K562 (cell line): ENCODE measurements around the gene BAG1. TPM values are rescaled to one million over a fixed set of nuclear protein-coding genes. Genes with fewer than 3 reads are reported as not detected.

Experiments
- ATAC-seq: fragments of 200-7000 bp; cut with Tn5 transposase; 3 replicates; pipeline ENCODE4 v1.9.1; 2020; ENCODE audit warnings: moderate library complexity
- BruUV-seq: library from RNA; stranded (reverse); fragments of 400-500 nt; replicated peaks from 2 replicates; lab custom pipeline; 2021; lab: Mats Ljungman, UMichigan
- CTCF ChIA-PET: fragments of 300-600 bp; formaldehyde crosslinking; extraction: SDS; loops from one replicate; lab custom pipeline; 2021; ENCODE audit warnings: low intra/inter-chr PET ratio; lab: Yijun Ruan, JAX
- POLR2A ChIA-PET: fragments of 300-600, 350-650 bp; sonication (Branson Sonifier 250); formaldehyde crosslinking; extraction: SDS; loops from one replicate; lab custom pipeline; 2021; ENCODE audit warnings: antibody characterized with exemption, inconsistent platforms; lab: Yijun Ruan, JAX
- DNase-seq, 4 experiments: peaks; one replicate each; pipeline versions ENCODE4 v3.0.0 to v3.0.0-alpha.2; 2011 to 2018; ENCODE audit warnings: low spot score in 3 of 4, mixed read lengths in 3 of 4; ENCODE audit errors: extremely low read depth in 1 of 4
- FAIRE-seq: peaks from 2 replicates; lab custom pipeline; 2011; peaks lifted over from hg19 to GRCh38; lab: Jason Lieb, UNC
- H2AFZ ChIP-seq: 2 replicates; pipeline ENCODE4 v1.6.0; 2011; ENCODE audit warnings: low read depth, low read length, control low read depth, inconsistent platforms
- H3K27ac ChIP-seq: fragments of 200-600 bp; 3 replicates; pipeline ENCODE4 v1.8.0; 2011; ENCODE audit warnings: low read depth, mild to moderate bottlenecking, control low read depth, inconsistent platforms, low read length, moderate library complexity, mixed read lengths; ENCODE audit errors: extremely low read depth
- H3K27me3 ChIP-seq, 2 experiments: fragments of 300-600 bp in 1 of 2; 2 replicates in 1 of 2; 3 replicates in 1 of 2; pipeline versions ENCODE4 v1.6.0 to v1.8.0; 2011; ENCODE audit warnings: inconsistent platforms in 2 of 2, low read length in 2 of 2, mild to moderate bottlenecking in 1 of 2, mixed read lengths in 1 of 2, moderate library complexity in 1 of 2; ENCODE audit not compliant: control insufficient read depth in 2 of 2, insufficient read depth in 2 of 2
- H3K36me3 ChIP-seq: fragments of 300-600 bp; 3 replicates; pipeline ENCODE4 v1.8.0; 2011; ENCODE audit warnings: mild to moderate bottlenecking, low read length, inconsistent platforms; ENCODE audit not compliant: control insufficient read depth, insufficient read depth
- H3K4me1 ChIP-seq, 2 experiments: fragments of 200-600 bp in 1 of 2; replicated peaks in 1 of 2; 2 replicates in 1 of 2; 3 replicates in 1 of 2; pipeline versions ENCODE4 v1.5.1 to v1.8.0; 2011; ENCODE audit warnings: inconsistent platforms in 2 of 2, low read length in 2 of 2, mild to moderate bottlenecking in 1 of 2, mixed read lengths in 1 of 2, moderate library complexity in 1 of 2; ENCODE audit not compliant: control insufficient read depth in 2 of 2, insufficient read depth in 2 of 2
- H3K4me2 ChIP-seq: 2 replicates; pipeline ENCODE4 v1.6.1; 2011; ENCODE audit warnings: low read length, control low read depth, inconsistent platforms, mixed read lengths; ENCODE audit not compliant: insufficient read depth
- H3K4me3 ChIP-seq: fragments of 200-600 bp; sonication (generic), shearing (Covaris generic); 2 replicates; pipeline ENCODE4 v1.5.1; 2016; ENCODE audit warnings: control low read depth, inconsistent platforms
- H3K79me2 ChIP-seq: fragments of 200-600 bp; 3 replicates; pipeline ENCODE4 v1.8.0; 2011; ENCODE audit warnings: low read length, inconsistent platforms; ENCODE audit not compliant: control insufficient read depth, insufficient read depth
- H3K9ac ChIP-seq, 2 experiments: 2 replicates each; pipeline versions ENCODE4 v1.6.0 to v1.6.1; 2011; ENCODE audit warnings: low read depth in 2 of 2, low read length in 2 of 2, control low read depth in 1 of 2, inconsistent platforms in 1 of 2, mild to moderate bottlenecking in 1 of 2, mixed read lengths in 1 of 2; ENCODE audit not compliant: insufficient read depth in 1 of 2
- H3K9me1 ChIP-seq: one replicate; pipeline ENCODE4 v1.6.0; 2011; ENCODE audit warnings: inconsistent platforms, mild to moderate bottlenecking, low read length, moderate library complexity; ENCODE audit not compliant: control insufficient read depth, insufficient read depth
- H3K9me3 ChIP-seq: replicated peaks from 2 replicates; pipeline ENCODE4 v1.5.1; 2011; ENCODE audit warnings: low read depth, low read length, inconsistent platforms; ENCODE audit not compliant: control insufficient read depth, insufficient read depth
- H4K20me1 ChIP-seq: replicated peaks from 2 replicates; pipeline ENCODE4 v1.6.1; 2011; ENCODE audit warnings: low read length, inconsistent platforms, mixed read lengths; ENCODE audit not compliant: control insufficient read depth, insufficient read depth
- ARNT ChIP-seq, 2 experiments: fragments of 450-650 bp; IDR thresholded peaks; 2 replicates each; pipeline ENCODE4 v1.6.1; 2016; ENCODE audit warnings: mild to moderate bottlenecking in 1 of 2
- CHAMP1 ChIP-seq: fragments of 450-650 bp; IDR thresholded peaks from 2 replicates; pipeline ENCODE4 v1.6.1; 2016; ENCODE audit warnings: mild to moderate bottlenecking
- CXXC5 ChIP-seq: fragments of 250-450 bp; sonication (Bioruptor Pico); IDR thresholded peaks from 2 replicates; pipeline ENCODE4 v1.8.0; 2022; ENCODE audit warnings: inconsistent platforms, mild to moderate bottlenecking, moderate library complexity
- FUS ChIP-seq: fragments of 200-400 bp; formaldehyde crosslinking; optimal IDR thresholded peaks from 2 replicates; pipeline ENCODE3; 2017; ENCODE audit warnings: low read depth, low read length
- HLTF ChIP-seq: fragments of 450-650 bp; IDR thresholded peaks from 2 replicates; pipeline ENCODE4 v1.6.1; 2016
- HNRNPLL ChIP-seq: fragments of 200-400 bp; formaldehyde crosslinking; IDR thresholded peaks from 2 replicates; pipeline ENCODE4 v1.6.1; 2017; ENCODE audit warnings: low read length, low read depth, mild to moderate bottlenecking; ENCODE audit not compliant: poor library complexity, severe bottlenecking
- MED1 ChIP-seq: sonication (generic); formaldehyde crosslinking; IDR thresholded peaks from 2 replicates; pipeline ENCODE4 v1.8.1; 2023; ENCODE audit warnings: missing genetic modification reagents, borderline replicate concordance
- MXI1 ChIP-seq: IDR thresholded peaks from 2 replicates; pipeline ENCODE4 v1.6.1; 2011; ENCODE audit warnings: low read depth, mild to moderate bottlenecking, improper control_type of control experiment, low read length
- NCOR1 ChIP-seq: fragments of 450-650 bp; IDR thresholded peaks from 2 replicates; pipeline ENCODE4 v1.6.1; 2016; ENCODE audit warnings: mild to moderate bottlenecking, moderate library complexity
- NONO ChIP-seq, 2 experiments: fragments of 200-400 bp in 1 of 2; fragments of 450-650 bp in 1 of 2; formaldehyde crosslinking in 1 of 2; IDR thresholded peaks; 2 replicates each; pipeline ENCODE4 v1.6.1; 2017; ENCODE audit warnings: low read depth in 2 of 2, mild to moderate bottlenecking in 2 of 2, moderate library complexity in 2 of 2, low read length in 1 of 2
- PHF20 ChIP-seq: fragments of 450-650 bp; IDR thresholded peaks from 2 replicates; pipeline ENCODE4 v1.6.1; 2018; ENCODE audit not compliant: partially characterized antibody
- RFX1 ChIP-seq: fragments of 450-650 bp; IDR thresholded peaks from 2 replicates; pipeline ENCODE4 v1.6.1; 2016; ENCODE audit warnings: mild to moderate bottlenecking, moderate library complexity
- ZNF274 ChIP-seq: IDR thresholded peaks from 2 replicates; pipeline ENCODE4 v1.6.1; 2011; ENCODE audit warnings: low read depth, mild to moderate bottlenecking, low read length, moderate library complexity, borderline replicate concordance
- WGBS: fragments of 100-300 bp; shearing (Covaris generic); methylation state at CpG from one replicate; pipeline ENCODE4 v1.1.6; 2016; ENCODE audit warnings: low coverage, mixed read lengths; ENCODE audit not compliant: insufficient coverage; ENCODE audit errors: missing lambda C conversion rate; 5-methylcytosine and 5-hydroxymethylcytosine counted together
- in situ Hi-C: fragments of 300-500 bp; cut with MboI; formaldehyde crosslinking; loops from 4 replicates; pipeline ENCODE4 v1.15.0; 2018; ENCODE audit warnings: inconsistent platforms, mixed read lengths
- intact Hi-C: fragments of 100-400 bp; cut with micrococcal nuclease; formaldehyde crosslinking; loops from 2 replicates; pipeline ENCODE4 v1.14.2; 2022
- polyA plus RNA-seq, 8 experiments: library from polyadenylated mRNA; depleted of rRNA in 4 of 8; stranded (reverse) in 5 of 8; unstranded in 3 of 8; fragments of >200 nt; fragmentation: Nextera tagmentation in 2 of 8; fragmentation: Illumina TruSeq in 1 of 8; extraction: Ambion mirVana in 2 of 8; extraction: Trizol in 1 of 8; gene quantifications; 2 replicates each; pipeline versions ENCODE4 v1.2.1 to v1.2.3, GENCODE V29; 2011 to 2014; ENCODE audit warnings: inconsistent platforms in 1 of 8, missing spikeins in 1 of 8
- total RNA-seq, 7 experiments: library from RNA; depleted of rRNA in 6 of 7; stranded (reverse); fragments of >200 nt in 6 of 7; fragmentation: Illumina TruSeq in 2 of 7; extraction: Trizol in 2 of 7; gene quantifications; 2 replicates each; pipeline versions ENCODE4 v1.2.1 to v1.2.3, GENCODE V29; 2011 to 2021; ENCODE audit warnings: low replicate concordance in 1 of 7

Gene BAG1
- total and polyA plus RNA-seq, 9 of the 15 experiments (the other 6 are each of a cell fraction or from before 2014, with no cell fraction given) = 9.7 to 106 (median 56.9) TPM

DNA sequence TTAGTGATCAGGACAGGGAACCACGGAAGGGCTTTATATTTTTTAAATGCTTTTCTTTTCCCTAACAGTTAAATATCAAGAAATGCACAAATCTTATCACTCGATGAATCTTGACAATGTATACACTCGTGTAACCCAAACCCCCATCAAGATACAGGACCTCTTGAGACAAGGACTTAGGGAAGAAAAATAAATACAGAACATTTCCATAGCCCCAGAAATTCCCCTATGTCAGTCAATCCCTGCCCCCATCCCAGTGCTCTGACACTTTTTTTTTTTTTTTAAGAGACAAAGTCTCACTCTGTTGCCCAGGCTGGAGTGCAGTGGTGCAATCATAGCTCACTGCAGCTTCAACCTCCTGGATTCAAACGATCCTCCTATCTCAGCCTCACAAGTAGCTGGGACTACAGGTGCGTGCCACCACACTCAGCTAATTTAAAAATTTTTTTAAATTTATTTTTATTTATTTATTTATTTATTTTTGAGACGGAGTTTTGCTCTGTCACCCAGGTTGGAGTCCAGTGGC is 21.8 kb downstream of the BAG1 start:
- BruUV-seq = no TSS peak
- Histone ChIP-seq H3K9ac (no peak overlapping the region), H3K4me3 (no peak overlapping the region), H2AFZ (no peak overlapping the region), H3K36me3 (no peaks in the 10 kb centered on the region), H3K79me2 (no peaks in the 10 kb centered on the region), H3K27ac (no peak overlapping the region), H3K4me1 (peaks cover 17 to 20% of the 10 kb centered on the region in 2 experiments; a peak in 4 of 5 replicates), H3K4me2 (no peak overlapping the region), H3K9me3 (no peaks in the 10 kb centered on the region), H3K27me3 (no peaks in the 10 kb centered on the region), H3K9me1 (no peaks in the 10 kb centered on the region), H4K20me1 (no peaks in the 10 kb centered on the region)
- in situ Hi-C loops (loop anchor here (25.0 kb wide), 2 partner anchors 680 to 855 kb away; partner anchors contain the start of genes ACO1, NDUFB6, SMIM27 and TOPORS), intact Hi-C loops (no loop called here)
- ATAC-seq (no peak), FAIRE-seq (no peak), DNase-seq (no peak)
- 36% methylated on average over 6 of the region's 6 CpGs for WGBS
- CTCF ChIA-PET = no interaction called here
- no peak for TF ChIP-seq HNRNPLL
- TF ChIP-seq NCOR1 = no peak
- no peak for TF ChIP-seq FUS
- no peak for TF ChIP-seq RFX1
- TF ChIP-seq MED1 (CRISPR knock-in tag) = no peak
- TF ChIP-seq CXXC5 (CRISPR knock-in tag) = no peak
- TF ChIP-seq MXI1 = no peak
- no peak for TF ChIP-seq ARNT (IDR thresholded peaks at IDR 0.05)
- no peak for TF ChIP-seq CHAMP1
- no peak for TF ChIP-seq HLTF
- TF ChIP-seq PHF20 = no peak
- no peak for TF ChIP-seq NONO (IDR thresholded peaks at IDR 0.05; ENCODE audit: low read depth in 2 of 2, low read length in 1 of 2)
- TF ChIP-seq ZNF274 = no peak
- POLR2A ChIA-PET = interaction anchor here (1.0 kb wide), 2 partner anchors 11 to 300 kb away, joined by 3 to 4 read pairs; no protein-coding TSS in a partner anchor
